NCI-H1092 (cell line): Measurements from ENCODE around the gene STXBP2.

Source experiments
- DNase-seq: peaks from one replicate; lab custom pipeline; 2025; lab: John Stamatoyannopoulos, UW

STXBP2 gene

DNA sequence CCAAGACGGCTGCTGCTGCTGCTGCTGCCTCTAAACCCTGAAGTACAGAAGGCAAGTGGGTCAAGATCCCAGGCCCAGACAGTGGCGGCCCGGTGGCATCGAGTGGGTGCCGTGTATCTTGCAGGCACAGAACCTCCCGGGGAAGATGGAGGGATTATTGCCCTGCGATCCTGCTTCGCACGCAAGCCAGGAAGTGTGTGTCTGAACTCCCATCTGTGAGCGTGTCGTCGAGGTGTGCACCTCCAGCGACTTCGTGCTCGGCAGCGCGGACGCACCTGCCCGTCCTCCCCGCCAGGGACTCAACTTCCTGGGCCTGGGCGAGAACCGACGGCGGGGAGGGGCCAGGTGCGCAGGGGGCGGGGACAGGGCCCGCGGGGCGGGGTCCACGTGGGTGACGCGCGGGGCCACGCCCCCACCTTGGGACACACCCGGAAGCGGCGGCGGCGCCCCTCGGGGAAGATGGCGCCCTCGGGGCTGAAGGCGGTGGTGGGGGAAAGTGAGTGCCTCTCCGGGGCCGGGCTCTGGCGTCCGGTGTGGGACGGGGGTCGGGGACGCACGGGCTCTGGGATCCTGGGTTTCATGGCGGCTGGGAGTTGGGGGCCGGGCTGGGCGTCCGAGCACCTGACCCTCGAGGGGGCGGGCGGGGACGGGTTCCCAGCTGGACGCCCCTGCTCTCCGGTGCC lies at the start of gene STXBP2:
Gene STXBP2, plus strand, starts transcription at position 420 of the 683 bp plus-strand sequence. Its CDS starts 40 bp downstream, at position 460.
- no peak for DNase-seq

DNA sequence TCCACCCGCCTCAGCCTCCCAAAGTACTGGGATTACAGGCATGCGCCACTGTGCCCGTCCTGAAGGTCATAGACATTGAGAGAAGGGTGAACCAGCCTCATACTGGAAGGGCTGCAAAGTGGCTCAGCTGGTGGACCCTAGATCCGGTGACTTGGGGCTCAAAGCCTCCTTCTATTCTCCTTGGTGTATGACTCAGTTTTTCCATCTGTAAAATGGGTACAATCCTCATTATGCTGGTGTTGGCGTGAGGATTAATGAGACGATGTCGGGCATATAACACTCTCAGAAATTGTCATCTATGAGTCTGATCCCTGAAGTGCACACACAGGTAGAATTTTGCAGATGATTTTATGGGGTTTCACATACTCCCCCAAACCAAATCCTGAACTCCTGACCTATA lies 47.1 kb upstream of the STXBP2 start:
- no peak for DNase-seq

DNA sequence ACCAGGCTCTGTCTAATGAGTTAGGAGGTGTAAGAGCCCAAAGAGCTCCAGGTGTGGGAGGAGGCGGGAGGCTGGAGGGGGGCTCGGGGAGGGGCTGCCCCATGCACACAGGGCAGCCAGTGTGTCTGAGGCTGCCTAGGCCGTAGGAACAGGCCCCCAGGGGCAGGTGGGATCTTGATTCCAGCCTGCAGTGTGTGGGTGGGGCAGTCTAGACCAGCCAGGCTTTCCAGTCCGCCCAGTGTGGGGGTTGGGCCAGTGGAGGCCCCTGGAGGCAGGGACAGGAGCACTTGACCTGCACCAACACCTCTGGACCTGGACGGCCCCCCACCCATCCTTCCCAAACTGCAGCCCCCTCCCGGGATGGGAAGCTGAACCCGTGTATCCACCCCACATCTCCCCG lies 46.7 kb upstream of the STXBP2 start:
- no peak for DNase-seq

DNA sequence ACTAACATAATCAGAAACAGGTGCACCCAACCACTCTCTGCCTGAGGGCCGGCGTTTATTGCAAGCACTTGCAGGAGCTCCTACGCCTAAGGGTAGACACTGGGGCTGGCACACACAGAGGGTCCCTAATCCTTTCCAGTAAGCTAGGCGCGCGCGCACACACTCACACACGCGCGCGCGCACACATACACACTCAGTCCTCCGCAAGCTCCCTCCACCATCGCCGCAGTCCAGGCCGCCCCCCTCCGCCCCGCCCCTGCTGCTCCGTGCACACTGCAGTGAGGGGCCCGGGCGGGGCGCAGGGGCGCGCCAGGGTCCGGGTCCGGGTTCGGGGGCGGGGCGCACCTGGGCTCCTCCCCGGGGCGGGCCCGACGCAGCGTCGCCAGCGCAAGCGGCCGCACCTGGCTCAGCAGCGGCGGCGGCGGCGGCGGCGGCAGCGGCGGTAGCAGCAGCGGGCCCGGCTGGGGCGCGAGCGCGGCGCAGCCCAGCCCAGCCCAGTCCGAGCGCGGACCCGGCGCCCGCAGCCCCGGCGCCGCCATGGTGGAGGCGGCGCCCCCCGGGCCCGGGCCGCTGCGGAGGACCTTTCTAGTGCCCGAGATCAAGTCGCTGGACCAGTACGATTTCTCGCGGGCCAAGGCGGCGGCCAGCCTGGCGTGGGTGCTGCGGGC lies 41.3 kb upstream of the STXBP2 start, which contains the start of gene CAMSAP3:
Gene CAMSAP3, plus strand, starts transcription at position 398 of the 668 bp plus-strand sequence. Its CDS starts 140 bp downstream, at position 538.
- DNase-seq = peak; percentile 56

DNA sequence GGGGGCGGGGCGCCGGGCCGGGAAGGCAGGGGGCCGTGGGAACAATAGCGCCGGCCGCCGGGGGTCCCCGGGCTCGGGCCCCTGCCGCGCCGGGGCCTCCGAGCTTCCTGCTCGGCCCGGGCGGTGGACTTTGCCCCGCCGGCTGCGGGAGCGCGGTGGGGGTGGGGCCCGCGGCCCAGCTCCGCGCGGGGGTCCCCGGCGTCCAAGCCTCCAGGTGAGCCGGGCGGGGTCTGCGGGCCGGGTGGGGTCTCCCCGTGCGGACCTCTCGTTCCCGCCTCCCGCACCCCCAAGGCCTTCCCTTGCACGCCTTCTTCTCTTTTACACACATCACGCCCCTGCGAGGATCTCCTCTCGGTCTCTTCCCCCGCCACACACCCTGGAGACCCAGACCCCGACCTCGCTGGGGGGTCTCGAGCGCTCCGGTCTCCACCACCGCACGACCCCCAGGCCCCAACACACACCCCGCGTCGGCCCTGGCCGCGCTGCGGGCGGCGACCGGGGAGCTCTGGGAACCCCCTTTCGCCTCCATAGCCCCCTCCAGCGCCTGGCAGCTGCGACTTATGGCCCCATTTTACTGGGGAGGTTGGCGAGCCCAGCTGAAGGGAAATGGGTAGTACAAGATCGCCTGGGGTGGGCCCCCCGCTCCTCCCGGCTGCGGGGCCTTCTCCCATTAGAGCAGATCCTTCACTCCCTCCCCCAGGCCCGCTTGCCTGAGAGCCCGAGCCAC lies 40.5 kb upstream of the STXBP2 start:
- DNase-seq = no peak

DNA sequence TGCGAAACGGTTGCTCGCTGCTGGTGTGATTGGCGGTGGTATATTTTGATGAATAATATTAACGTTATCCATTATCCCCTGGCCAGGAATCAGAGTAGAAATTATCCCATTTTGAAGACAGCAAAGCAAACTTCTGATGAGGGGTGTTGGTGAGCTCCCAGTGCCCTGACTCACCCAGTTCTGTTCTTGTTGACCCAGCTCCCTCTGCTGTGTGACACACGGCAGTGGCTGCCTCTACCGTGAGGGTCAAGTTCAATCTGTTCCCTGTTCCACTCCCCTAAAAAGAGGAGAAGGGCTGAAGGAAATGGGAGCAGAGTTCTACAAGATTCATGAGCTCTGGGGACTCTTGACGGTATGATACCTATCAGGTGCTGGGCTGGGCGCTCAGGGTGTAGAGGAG lies 39.2 kb upstream of the STXBP2 start:
- no peak for DNase-seq

DNA sequence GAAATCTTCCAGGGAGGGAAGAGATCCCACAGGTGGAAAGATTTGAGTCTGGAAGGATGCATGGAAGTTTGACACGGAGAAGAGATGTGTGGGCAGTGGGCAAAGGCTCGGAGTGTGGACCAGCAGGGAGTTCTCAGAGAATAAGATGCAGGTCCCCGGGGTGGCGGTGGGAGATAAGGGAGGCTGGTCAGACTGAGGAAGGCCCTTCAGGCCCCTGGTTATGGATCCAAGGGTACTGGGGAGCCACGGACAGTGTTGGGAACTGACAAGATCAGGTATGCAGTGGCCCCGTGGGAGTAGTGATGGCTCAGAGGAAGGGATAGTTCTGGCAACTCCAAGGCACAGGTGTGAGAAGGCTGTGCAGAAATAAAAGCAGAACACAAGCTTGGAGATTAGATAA lies 38.7 kb upstream of the STXBP2 start:
- no peak for DNase-seq

DNA sequence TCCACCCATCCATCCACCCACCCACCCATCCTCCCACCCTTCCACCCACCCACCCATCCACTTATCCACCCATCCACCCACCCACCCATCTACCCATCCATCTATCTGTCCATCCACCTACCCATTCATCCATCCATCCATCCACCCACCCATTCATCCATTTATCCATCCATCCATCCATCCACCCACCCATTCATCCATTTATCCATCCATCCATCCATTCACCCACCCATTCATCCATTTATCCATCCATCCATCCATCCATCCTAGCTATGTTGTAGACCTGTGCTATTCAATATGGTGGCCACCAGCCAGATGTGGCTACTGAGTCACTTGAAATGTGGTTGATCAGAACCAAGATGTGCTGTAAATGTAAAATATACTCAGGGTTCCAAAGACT lies 36.2 kb upstream of the STXBP2 start:
- DNase-seq = no peak

DNA sequence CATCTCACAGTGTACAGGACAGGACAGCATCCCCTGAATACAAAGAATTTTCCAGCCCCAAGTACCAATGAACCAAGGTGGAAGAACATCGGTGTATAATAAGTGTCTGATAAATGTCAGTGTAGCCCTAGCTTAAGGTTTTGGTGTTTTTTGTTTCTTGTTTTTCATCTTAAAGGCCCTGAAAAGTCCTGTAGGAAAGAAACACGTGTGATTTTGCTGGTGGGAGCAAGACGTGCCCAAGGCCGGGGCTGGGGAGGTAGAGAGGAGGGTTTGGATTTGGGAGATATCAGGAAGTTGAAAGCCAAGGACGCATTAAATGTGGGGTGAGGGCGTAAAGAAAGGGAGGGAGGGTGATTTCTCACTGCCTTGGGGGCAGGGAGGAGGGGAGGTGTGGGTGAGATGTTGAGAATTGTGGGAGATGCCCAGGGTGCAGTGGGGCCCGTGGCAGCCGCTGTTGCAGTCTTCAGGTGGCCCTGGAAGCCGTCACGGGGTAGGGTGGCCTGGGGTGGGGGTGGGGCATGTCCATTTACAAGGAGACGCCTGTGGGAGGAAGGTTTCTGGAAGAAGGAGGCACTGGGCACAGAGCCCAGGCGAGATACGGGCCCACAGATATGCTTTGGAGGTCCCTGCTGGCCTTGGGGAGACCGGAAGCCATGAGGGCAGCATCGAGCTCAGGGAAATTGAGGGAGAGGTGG lies 34.5 kb upstream of the STXBP2 start:
- no peak for DNase-seq

DNA sequence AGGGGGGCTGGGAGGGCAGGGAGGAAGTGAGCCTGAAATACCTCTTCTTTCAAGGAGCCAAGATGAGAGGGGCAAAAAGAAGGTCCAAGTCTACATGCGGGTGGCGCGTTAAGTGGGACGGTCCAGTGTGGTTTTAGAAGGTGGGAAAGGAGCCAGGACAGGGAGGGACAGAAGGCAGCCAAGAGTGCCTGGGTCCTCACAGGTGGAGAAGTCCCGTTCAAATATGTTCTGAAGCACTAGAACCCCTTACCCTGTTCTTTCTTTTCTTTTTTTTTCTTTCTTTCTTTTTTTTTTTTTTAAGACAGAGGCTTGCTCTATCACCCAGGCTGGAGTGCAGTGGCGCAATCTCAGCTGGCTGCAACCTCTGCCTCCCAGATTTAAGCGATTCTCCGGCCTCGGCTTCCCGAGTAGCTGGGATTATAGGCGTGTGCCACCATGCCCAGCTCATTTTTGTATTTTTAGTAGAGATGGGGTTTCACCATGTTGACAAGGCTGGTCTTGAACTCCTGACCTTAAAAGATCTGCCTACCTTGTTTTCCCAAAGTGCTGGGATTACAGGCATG lies 33.9 kb upstream of the STXBP2 start:
- no peak for DNase-seq

DNA sequence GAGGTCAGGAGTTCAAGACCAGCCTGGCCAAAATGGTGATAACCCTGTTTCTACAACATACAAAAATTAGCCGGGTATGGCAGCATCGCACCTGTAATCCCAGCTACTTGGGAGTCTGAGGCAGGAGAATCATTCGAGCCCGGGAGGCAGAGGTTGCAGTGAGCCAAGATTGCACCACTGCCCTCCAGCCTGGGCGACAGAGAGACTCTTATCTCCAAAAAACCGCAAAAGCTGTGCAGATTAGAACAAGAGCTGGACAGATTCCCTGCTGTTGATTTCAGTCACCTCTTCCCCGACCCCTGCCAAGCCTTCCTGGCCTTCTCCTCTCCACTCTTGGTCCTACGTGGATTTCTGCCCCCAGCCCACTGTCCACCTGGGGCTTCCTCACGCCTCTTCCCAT lies 33.0 kb upstream of the STXBP2 start:
- no peak for DNase-seq

DNA sequence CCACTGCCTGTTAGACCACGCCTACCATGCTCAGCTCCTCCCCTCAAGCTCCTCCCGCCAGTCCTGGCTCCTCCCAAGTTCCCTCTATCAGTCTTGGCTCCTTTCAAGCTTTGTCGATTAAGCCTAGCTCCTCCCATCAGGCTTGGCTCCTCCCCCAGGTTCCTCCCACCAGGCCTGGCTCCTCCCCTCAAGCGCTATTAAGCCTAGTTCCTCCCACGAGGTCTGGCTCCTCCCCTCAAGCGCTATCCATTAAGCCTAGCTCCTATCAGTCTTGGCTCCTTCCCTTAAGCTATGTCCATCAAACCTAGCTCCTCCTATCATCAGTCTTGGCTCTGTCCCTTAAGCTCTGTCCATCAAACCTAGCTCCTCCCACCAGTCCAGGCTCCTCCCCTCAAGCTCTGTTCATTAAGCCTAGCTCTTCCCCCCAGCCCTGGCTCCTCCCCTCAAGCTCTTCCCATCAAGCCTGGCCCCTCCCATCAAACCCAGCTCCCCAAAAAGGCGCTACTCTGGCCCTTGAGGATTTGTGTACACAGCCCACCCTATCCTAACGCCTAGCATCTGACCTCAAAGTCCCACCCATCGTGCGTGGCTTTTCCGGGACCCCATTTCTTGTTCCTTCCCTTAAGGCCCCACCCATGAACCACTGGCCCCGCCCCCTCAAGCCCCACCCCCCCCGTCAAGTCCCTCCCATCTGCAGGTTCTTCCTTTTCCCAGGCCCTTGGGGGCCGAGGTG lies 31.3 kb upstream of the STXBP2 start:
- no peak for DNase-seq

DNA sequence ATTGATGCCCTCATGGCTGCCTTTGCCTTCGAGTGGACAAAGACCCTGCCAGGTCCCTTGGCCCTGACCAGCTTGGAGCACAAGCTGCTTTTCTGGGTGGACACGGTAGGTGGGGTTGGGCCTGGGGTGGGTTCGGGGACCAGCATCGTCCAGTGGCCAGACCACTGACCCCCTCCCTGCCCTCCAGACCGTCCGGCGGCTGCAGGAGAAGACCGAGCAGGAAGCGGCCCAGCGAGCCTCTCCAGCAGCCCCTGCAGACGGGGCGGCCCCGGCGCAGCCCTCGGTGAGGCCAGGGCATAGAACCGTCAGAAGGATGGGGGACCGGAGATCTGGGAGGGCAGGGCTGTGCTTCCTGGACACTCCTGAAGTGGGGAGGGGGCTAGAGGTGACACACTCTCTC lies 30.6 kb upstream of the STXBP2 start:
- no peak for DNase-seq

DNA sequence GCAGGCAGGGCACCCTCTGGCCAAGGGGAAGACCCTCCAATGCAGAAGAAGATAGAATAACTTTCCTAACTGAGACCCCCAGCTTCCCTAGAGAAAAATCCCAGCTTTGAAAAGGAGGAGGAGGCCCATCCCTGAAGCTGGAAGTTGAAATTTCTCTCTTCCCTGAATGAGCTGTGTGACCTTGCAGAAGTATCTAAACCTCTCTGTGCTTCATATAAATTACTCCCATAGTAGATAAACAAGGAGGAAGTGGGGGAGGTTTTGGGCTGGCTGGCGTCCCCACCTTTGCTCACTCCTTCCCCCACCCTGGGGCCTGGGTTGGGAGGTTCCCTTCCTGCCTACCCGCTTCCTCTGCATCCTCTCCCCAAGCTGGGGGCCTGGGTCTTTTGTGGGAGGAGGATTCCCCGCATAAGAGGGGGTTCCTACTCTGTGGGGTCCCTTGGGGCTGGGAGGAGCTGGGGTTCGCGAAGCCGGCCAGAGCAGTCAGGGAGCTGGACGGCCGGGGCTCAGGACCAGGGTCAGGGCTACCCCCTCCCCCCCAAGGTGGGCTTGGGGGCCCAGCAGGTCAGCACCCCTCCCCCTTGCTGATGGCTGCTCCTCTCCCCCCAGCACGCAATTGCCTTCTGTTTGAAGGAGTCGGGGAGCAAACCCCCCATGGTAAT lies 29.6 kb upstream of the STXBP2 start:
- no peak for DNase-seq

DNA sequence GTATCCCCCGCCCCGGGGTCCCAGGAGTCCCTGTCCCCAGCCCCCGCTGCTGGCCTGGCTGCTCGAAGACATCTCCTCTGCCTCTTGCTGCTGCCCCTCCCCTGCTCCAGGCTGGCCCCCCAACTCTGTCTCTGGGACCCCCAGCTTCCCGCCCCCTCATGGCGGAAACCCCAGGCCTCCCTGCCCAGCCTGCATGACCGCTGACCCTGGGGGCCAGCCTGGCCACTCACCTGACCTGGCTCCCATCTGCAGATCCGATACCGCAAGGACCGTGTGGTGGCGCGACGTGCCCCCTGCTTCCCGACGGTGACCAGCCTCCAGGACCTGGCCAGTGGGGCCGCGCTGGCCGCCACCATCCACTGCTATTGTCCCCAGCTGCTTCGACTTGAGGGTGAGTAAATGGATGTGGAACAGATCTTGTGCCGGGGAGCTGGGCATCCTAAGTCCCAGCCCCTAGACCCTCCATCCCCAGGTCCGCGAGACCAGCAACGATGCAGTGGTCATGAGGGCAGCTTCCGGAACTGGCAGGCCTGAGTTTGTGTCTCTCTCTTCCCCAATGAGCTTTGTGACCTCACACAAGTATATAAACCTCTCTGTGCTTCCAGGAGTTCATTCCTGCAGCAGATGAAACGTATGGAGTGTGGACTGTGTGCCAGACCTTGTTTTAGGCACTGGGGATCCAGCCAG lies 28.9 kb upstream of the STXBP2 start:
- no peak for DNase-seq

DNA sequence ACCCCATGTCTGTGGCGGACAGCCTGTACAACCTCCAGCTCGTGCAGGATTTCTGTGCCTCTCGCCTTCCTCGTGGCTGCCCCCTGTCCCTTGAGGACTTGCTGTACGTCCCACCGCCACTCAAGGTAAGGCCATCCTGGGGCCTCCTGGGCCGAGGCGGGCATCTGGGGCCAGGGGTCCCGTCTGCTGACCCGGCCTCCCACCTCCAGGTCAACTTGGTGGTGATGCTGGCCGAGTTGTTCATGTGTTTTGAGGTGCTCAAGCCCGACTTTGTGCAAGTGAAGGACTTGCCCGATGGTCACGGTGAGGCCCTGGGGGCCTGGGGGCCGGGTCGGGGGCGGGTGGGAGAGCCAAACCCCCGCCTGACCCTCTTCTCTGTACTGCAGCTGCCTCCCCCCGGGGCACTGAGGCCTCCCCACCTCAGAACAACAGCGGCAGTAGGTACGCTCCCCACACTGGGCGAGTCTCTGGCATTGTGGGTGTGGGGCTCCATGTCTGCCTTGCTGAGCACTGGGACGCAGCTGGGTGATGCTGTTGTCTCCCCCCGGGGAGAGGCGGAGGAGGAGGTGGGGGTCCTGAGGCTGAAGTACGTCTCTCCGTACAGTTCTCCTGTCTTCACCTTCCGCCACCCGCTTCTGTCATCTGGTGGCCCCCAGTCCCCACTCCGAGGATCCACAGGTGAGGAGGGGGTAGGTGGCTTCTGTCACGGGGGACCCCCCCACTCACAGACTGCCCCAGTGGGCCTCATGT lies 26.2 kb upstream of the STXBP2 start:
- DNase-seq = no peak

DNA sequence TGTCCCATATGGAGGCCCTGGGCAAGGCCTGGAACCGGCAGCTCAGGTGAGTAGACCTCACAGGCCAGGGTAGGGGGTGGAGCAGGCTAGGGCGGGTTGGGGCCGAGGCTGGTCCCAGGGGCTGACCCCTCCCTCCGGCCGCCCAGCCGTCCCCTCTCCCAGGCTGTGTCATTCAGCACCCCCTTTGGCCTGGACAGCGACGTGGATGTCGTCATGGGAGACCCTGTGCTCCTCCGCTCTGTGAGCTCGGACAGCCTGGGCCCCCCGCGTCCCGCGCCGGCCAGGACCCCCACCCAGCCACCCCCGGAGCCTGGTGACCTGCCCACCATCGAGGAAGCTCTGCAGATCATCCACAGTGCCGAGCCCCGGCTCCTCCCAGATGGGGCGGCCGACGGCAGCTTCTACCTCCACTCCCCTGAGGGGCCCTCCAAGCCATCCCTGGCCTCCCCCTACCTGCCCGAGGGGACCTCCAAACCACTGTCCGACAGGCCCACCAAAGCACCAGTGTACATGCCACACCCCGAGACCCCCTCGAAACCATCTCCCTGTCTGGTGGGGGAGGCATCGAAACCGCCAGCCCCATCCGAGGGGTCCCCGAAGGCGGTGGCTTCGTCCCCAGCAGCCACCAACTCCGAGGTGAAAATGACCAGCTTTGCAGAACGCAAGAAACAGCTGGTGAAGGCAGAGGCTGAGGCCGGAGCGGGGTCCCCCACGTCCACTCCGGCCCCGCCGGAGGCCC lies 25.2 kb upstream of the STXBP2 start:
- DNase-seq = no peak

DNA sequence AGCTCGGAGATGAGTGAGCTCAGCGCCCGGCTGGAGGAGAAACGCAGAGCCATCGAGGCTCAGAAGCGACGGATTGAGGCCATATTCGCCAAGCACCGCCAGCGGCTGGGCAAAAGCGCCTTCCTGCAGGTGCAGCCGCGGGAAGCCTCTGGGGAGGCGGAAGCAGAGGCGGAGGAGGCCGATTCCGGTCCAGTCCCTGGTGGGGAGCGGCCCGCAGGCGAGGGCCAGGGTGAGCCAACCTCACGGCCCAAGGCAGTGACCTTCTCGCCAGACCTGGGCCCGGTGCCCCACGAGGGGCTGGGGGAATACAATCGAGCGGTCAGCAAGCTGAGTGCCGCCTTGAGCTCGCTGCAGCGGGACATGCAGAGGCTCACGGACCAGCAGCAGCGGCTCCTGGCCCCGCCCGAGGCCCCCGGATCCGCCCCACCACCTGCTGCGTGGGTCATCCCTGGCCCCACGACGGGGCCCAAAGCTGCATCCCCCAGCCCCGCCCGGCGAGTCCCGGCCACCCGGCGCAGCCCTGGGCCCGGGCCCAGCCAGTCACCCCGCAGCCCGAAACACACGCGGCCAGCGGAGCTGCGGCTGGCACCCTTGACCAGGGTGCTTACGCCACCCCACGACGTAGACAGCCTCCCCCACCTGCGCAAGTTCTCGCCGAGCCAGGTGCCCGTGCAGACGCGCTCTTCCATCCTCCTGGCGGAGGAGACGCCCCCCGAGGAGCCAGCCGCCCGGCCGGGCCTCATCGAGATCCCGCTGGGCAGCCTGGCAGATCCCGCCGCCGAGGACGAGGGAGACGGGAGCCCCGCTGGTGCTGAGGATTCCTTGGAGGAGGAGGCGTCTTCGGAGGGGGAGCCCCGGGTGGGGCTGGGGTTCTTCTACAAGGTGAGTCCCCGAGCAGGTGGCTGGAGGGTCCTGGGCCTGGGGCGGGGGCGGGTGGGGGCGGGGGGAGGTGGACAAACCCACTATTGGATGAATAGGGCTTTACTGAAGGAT lies 24.3 kb upstream of the STXBP2 start:
- DNase-seq = no peak
